Endothelial cell of umbilical vein (primary cell): Measurements from ENCODE around the gene ETS1.

Experiments used
- POLR2A ChIP-seq: IDR thresholded peaks from 2 replicates; pipeline ENCODE4 v1.6.1; 2012; ENCODE audit warnings: low read depth, mild to moderate bottlenecking, control low read depth, low read length
- TF ChIP-seq, protein P1 (sequence below), 2 donors: IDR thresholded peaks; 1 replicate in 1 of 2; 2 replicates in 1 of 2; pipeline ENCODE4 v1.5.1; 2011; ENCODE audit warnings: low read length in 2 of 2, mild to moderate bottlenecking in 2 of 2, moderate library complexity in 2 of 2, control low read depth in 1 of 2, inconsistent platforms in 1 of 2, low read depth in 1 of 2; ENCODE audit not compliant: insufficient read depth in 1 of 2; ENCODE audit errors: extremely low read depth in 1 of 2

DNA sequence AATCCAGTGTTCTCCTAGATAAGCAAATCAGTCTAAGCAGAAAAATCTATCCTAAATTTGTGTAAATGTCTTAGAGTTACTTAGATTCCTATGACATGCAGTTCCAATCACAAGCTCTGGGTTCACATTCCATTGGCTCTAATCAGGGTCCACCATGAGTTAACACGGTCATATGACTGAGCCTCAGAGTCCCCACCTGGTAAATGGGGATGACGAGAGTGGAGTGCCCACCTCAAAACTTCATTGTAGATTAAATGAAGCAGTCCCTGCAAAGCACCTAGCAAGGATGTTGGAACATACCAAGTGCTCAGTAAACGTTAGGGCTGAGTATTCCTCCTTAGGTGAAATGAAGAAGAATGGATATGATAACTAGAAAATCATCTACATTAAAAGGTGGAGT is 3.1 kb downstream of the ETS1 start:
- TF ChIP-seq, protein P1, sequence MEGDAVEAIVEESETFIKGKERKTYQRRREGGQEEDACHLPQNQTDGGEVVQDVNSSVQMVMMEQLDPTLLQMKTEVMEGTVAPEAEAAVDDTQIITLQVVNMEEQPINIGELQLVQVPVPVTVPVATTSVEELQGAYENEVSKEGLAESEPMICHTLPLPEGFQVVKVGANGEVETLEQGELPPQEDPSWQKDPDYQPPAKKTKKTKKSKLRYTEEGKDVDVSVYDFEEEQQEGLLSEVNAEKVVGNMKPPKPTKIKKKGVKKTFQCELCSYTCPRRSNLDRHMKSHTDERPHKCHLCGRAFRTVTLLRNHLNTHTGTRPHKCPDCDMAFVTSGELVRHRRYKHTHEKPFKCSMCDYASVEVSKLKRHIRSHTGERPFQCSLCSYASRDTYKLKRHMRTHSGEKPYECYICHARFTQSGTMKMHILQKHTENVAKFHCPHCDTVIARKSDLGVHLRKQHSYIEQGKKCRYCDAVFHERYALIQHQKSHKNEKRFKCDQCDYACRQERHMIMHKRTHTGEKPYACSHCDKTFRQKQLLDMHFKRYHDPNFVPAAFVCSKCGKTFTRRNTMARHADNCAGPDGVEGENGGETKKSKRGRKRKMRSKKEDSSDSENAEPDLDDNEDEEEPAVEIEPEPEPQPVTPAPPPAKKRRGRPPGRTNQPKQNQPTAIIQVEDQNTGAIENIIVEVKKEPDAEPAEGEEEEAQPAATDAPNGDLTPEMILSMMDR (IDR thresholded peaks at IDR 0.05; ENCODE audit: extremely low read depth in 1 of 2, insufficient read depth in 1 of 2, low read depth in 1 of 2, low read length in 2 of 2): no peak
- no peak for TF ChIP-seq POLR2A
